Non-pigmented ciliary epithelial cell (primary cell): ENCODE measurements around the gene SORT1.
"Not testable (repeated sequence)": the region's sequence is repeated elsewhere in the genome, so short reads cannot be mapped to it uniquely, and the experiment has no call there.

Experiments used
- DNase-seq: peaks from one replicate; pipeline ENCODE4 v3.0.0-alpha.2; 2010; ENCODE audit warnings: low read depth

The SORT1 gene

GRCh38 chr1:109338608-109339007 lies 59.1 kb downstream of the SORT1 start:
- DNase-seq: no peak

- DNase-seq: no peak
Measured at GRCh38 chr1:109338091-109338490, 59.6 kb downstream of the SORT1 start.

- DNase-seq: no peak
Measured at GRCh38 chr1:109335091-109335490, 62.6 kb downstream of the SORT1 start.

GRCh38 chr1:109331113-109331512 lies 66.6 kb downstream of the SORT1 start:
- no peak for DNase-seq

GRCh38 chr1:109327285-109327684 lies 70.4 kb downstream of the SORT1 start:
- no peak for DNase-seq

GRCh38 chr1:109322974-109323373 lies 74.7 kb downstream of the SORT1 start:
- no peak for DNase-seq

- no peak for DNase-seq
Measured at GRCh38 chr1:109319114-109319513, 78.6 kb downstream of the SORT1 start.

- no peak for DNase-seq
Measured at GRCh38 chr1:109316506-109316905, 81.2 kb downstream of the SORT1 start.

GRCh38 chr1:109315288-109315687 lies 82.4 kb downstream of the SORT1 start:
- no peak for DNase-seq

- DNase-seq: no peak
Measured at GRCh38 chr1:109314795-109315194, 82.9 kb downstream of the SORT1 start.

GRCh38 chr1:109312978-109313775 lies 84.5 kb downstream of the SORT1 start:
- no peak for DNase-seq

GRCh38 chr1:109312246-109312645 lies 85.5 kb downstream of the SORT1 start:
- no peak for DNase-seq

GRCh38 chr1:109309347-109309746 lies 88.4 kb downstream of the SORT1 start:
- no peak for DNase-seq

- no peak for DNase-seq
Measured at GRCh38 chr1:109307274-109308021, 90.3 kb downstream of the SORT1 start.

GRCh38 chr1:109306832-109307273 lies 90.9 kb downstream of the SORT1 start, which contains the start of gene MYBPHL:
TSS of gene MYBPHL (minus strand) at chr1:109307011. CDS start at chr1:109306991, 20 bp downstream.
- no peak for DNase-seq

GRCh38 chr1:109305991-109306390 lies 91.7 kb downstream of the SORT1 start:
- not testable (repeated sequence) for DNase-seq

GRCh38 chr1:109304226-109304920 lies 93.3 kb downstream of the SORT1 start:
- DNase-seq: no peak

GRCh38 chr1:109301874-109302273 lies 95.8 kb downstream of the SORT1 start:
- no peak for DNase-seq

GRCh38 chr1:109300650-109301151 lies 97.0 kb downstream of the SORT1 start:
- no peak for DNase-seq

- no peak for DNase-seq
Measured at GRCh38 chr1:109299558-109300343, 98.0 kb downstream of the SORT1 start.
